H9 (cell line): Measurements from ENCODE around the gene BACH1. TPM values are rescaled to one million over a fixed set of nuclear protein-coding genes. Genes with fewer than 3 reads are reported as not detected.

Experiments
- DNase-seq: peaks from one replicate; pipeline ENCODE4 v3.0.0-alpha.2; 2017
- H2AFZ ChIP-seq: one replicate; pipeline ENCODE4 v1.6.1; 2013; ENCODE audit warnings: mild to moderate bottlenecking, low read length, control low read depth, moderate library complexity
- H2AK5ac ChIP-seq: 2 replicates; pipeline ENCODE4 v1.6.1; 2013; ENCODE audit warnings: low read length, control low read depth, mixed read lengths; ENCODE audit not compliant: insufficient read length
- H2BK120ac ChIP-seq: one replicate; pipeline ENCODE4 v1.6.1; 2013; ENCODE audit warnings: low read depth, mild to moderate bottlenecking, low read length, control low read depth, inconsistent platforms; ENCODE audit not compliant: poor library complexity, severe bottlenecking
- H2BK12ac ChIP-seq: 2 replicates; pipeline ENCODE4 v1.6.1; 2013; ENCODE audit warnings: low read length, control low read depth, mixed read lengths, low read depth; ENCODE audit not compliant: insufficient read length
- H2BK15ac ChIP-seq: 2 replicates; pipeline ENCODE4 v1.6.1; 2013; ENCODE audit warnings: low read depth, low read length, control low read depth
- H2BK20ac ChIP-seq: one replicate; pipeline ENCODE4 v1.6.1; 2013; ENCODE audit warnings: low read depth, mild to moderate bottlenecking, low read length, control low read depth, inconsistent platforms; ENCODE audit not compliant: poor library complexity, severe bottlenecking
- H2BK5ac ChIP-seq: 2 replicates; pipeline ENCODE4 v1.6.1; 2013; ENCODE audit warnings: low read length, control low read depth, mixed read lengths; ENCODE audit not compliant: insufficient read length
- H3K14ac ChIP-seq: 2 replicates; pipeline ENCODE4 v1.6.1; 2013; ENCODE audit warnings: low read length, control low read depth; ENCODE audit not compliant: insufficient read depth
- H3K18ac ChIP-seq: 2 replicates; pipeline ENCODE4 v1.6.1; 2013; ENCODE audit warnings: low read depth, mild to moderate bottlenecking, mixed read lengths, low read length, control low read depth; ENCODE audit not compliant: insufficient read length
- H3K23ac ChIP-seq: 2 replicates; pipeline ENCODE4 v1.6.1; 2013; ENCODE audit warnings: low read length, control low read depth, mixed read lengths, low read depth; ENCODE audit not compliant: insufficient read length
- H3K23me2 ChIP-seq: 2 replicates; pipeline ENCODE4 v1.6.1; 2013; ENCODE audit warnings: low read depth, mild to moderate bottlenecking, mixed read lengths, low read length, control low read depth; ENCODE audit not compliant: insufficient read length, poor library complexity, severe bottlenecking
- H3K27ac ChIP-seq: 2 replicates; pipeline ENCODE4 v1.5.1; 2013; ENCODE audit warnings: low read length, control low read depth, mixed read lengths, low read depth; ENCODE audit not compliant: insufficient read length
- H3K27me3 ChIP-seq: 2 replicates; pipeline ENCODE4 v1.6.1; 2013; ENCODE audit warnings: low read length, control low read depth, inconsistent platforms; ENCODE audit not compliant: insufficient read depth
- H3K4ac ChIP-seq: 2 replicates; pipeline ENCODE4 v1.6.1; 2013; ENCODE audit warnings: low read depth, mild to moderate bottlenecking, control low read depth, inconsistent platforms, low read length, moderate library complexity
- H3K4me1 ChIP-seq: 2 replicates; pipeline ENCODE4 v1.6.1; 2013; ENCODE audit warnings: low read length, control low read depth, inconsistent platforms; ENCODE audit not compliant: insufficient read depth
- H3K4me2 ChIP-seq: 2 replicates; pipeline ENCODE4 v1.6.1; 2013; ENCODE audit warnings: low read length, control low read depth, mixed read lengths; ENCODE audit not compliant: insufficient read length, insufficient read depth
- H3K56ac ChIP-seq: 2 replicates; pipeline ENCODE4 v1.6.1; 2013; ENCODE audit warnings: low read depth, mild to moderate bottlenecking, mixed read lengths, low read length, control low read depth; ENCODE audit not compliant: insufficient read length
- H3K79me1 ChIP-seq: 2 replicates; pipeline ENCODE4 v1.6.1; 2013; ENCODE audit warnings: low read depth, mild to moderate bottlenecking, moderate library complexity, low read length, control low read depth, inconsistent platforms; ENCODE audit not compliant: insufficient read depth, poor library complexity, severe bottlenecking
- H3K79me2 ChIP-seq: 2 replicates; pipeline ENCODE4 v1.6.1; 2013; ENCODE audit warnings: low read length, control low read depth, inconsistent platforms; ENCODE audit not compliant: insufficient read depth
- H3K9ac ChIP-seq: 2 replicates; pipeline ENCODE4 v1.6.1; 2013; ENCODE audit warnings: low read length, control low read depth, mixed read lengths; ENCODE audit not compliant: insufficient read length; ENCODE audit errors: extremely low read depth
- H3K9me3 ChIP-seq: one replicate; pipeline ENCODE4 v1.6.1; 2013; ENCODE audit warnings: low read depth, low read length, inconsistent platforms; ENCODE audit not compliant: control insufficient read depth
- H3T11ph ChIP-seq: one replicate; pipeline ENCODE4 v1.6.1; 2013; ENCODE audit warnings: mild to moderate bottlenecking, low read length, control low read depth, inconsistent platforms
- H4K20me1 ChIP-seq: one replicate; pipeline ENCODE4 v1.6.1; 2013; ENCODE audit not compliant: control insufficient read depth, insufficient read length, insufficient read depth
- H4K5ac ChIP-seq: 2 replicates; pipeline ENCODE4 v1.6.1; 2013; ENCODE audit warnings: low read depth, mild to moderate bottlenecking, mixed read lengths, low read length, control low read depth; ENCODE audit not compliant: insufficient read length
- H4K8ac ChIP-seq: replicated peaks from 2 replicates; pipeline ENCODE4 v1.6.1; 2013; ENCODE audit warnings: low read length, control low read depth, mixed read lengths, low read depth; ENCODE audit not compliant: insufficient read length
- H4K91ac ChIP-seq: 2 replicates; pipeline ENCODE4 v1.6.1; 2013; ENCODE audit warnings: low read depth, mild to moderate bottlenecking, moderate library complexity, mixed read lengths, low read length, control low read depth; ENCODE audit not compliant: insufficient read length
- H3K27ac Mint-ChIP-seq, 3 experiments: 2 replicates in 2 of 3; 3 replicates in 1 of 3; pipeline ENCODE4 v1.8.0; 2020 to 2021; ENCODE audit warnings: mixed read lengths in 3 of 3, mild to moderate bottlenecking in 1 of 3, moderate library complexity in 1 of 3
- H3K27me3 Mint-ChIP-seq: 2 replicates; pipeline ENCODE4 v1.8.0; 2021; ENCODE audit warnings: low read depth, mild to moderate bottlenecking, moderate library complexity, mixed read lengths
- H3K36me3 Mint-ChIP-seq, 3 experiments: 2 replicates in 2 of 3; 3 replicates in 1 of 3; pipeline ENCODE4 v1.8.0; 2020 to 2021; ENCODE audit warnings: low read depth in 3 of 3, mixed read lengths in 3 of 3; ENCODE audit not compliant: insufficient read depth in 1 of 3
- H3K4me1 Mint-ChIP-seq, 2 experiments: 2 replicates each; pipeline ENCODE4 v1.8.0; 2020; ENCODE audit warnings: mixed read lengths in 2 of 2
- H3K4me3 Mint-ChIP-seq, 2 experiments: 2 replicates in 1 of 2; 3 replicates in 1 of 2; pipeline ENCODE4 v1.8.0; 2020 to 2021; ENCODE audit warnings: mild to moderate bottlenecking in 2 of 2, mixed read lengths in 2 of 2, moderate library complexity in 1 of 2
- H3K9me3 Mint-ChIP-seq, 2 experiments: 2 replicates in 1 of 2; 3 replicates in 1 of 2; pipeline ENCODE4 v1.8.0; 2020; ENCODE audit warnings: mild to moderate bottlenecking in 2 of 2, mixed read lengths in 2 of 2, moderate library complexity in 1 of 2
- WGBS: extraction: QIAGEN DNeasy Blood & Tissue Kit; methylation state at CpG from one replicate; pipeline ENCODE4 v1.1.7; 2013; ENCODE audit warnings: missing lambda C conversion rate, low lambda C conversion rate, mixed read lengths; ENCODE audit not compliant: insufficient read length; ENCODE audit errors: extremely low coverage; 5-methylcytosine and 5-hydroxymethylcytosine counted together
- total RNA-seq: library from RNA; stranded (reverse); gene quantifications from 2 replicates; pipeline ENCODE4 v1.2.1, GENCODE V29; 2021
- TF ChIP-seq, protein P1 (sequence below): fragments of 200-600 bp; sonication (generic); conservative IDR thresholded peaks from 3 replicates; pipeline ENCODE4 v1.8.0; 2021; ENCODE audit warnings: antibody characterized with exemption, mild to moderate bottlenecking

BACH1 gene
- total RNA-seq, 1 experiment from 2014 or later: 42.4 TPM

DNA sequence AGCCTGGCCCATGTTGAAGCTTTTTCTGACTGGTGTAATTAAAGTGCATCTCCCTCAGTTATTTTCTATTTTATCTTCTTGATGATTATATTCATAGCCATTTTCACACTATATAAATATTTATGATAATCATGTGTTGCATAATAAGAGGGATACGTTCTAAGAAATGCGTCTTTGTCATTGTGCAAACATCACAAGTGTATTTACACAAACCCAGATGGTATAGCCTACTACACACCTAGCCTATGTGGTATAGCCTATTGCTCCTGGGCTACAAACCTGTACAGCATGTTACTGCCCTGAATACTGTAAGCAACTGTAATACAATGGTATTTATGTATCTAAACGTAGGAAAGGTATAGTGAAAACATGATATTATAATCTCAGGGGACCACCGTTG is 88.1 kb downstream of the BACH1 start:
- no CpG with 5 or more reads among the region's 4 CpGs for WGBS
- H3K27ac ChIP-seq: no peak overlapping the region
- H3K79me2 ChIP-seq: no peaks in the 10 kb centered on the region
- no peak overlapping the region for H3K56ac ChIP-seq
- H4K20me1 ChIP-seq: no peaks in the 10 kb centered on the region
- H3K36me3 Mint-ChIP-seq: peaks cover 0 to 3% (median 0%) of the 10 kb centered on the region in 3 experiments; a peak in 3 of 7 replicates
- H3K9me3 Mint-ChIP-seq: peaks cover 3% of the 10 kb centered on the region in 2 experiments; a peak in 2 of 5 replicates
- H3K4ac ChIP-seq: no peak overlapping the region
- no peak overlapping the region for H3T11ph ChIP-seq
- no peaks in the 10 kb centered on the region for H3K27me3 Mint-ChIP-seq
- no peak for DNase-seq
- H3K79me1 ChIP-seq: no peaks in the 10 kb centered on the region
- no peak overlapping the region for H3K4me2 ChIP-seq
- H4K8ac ChIP-seq: no peak overlapping the region
- no peak overlapping the region for H3K14ac ChIP-seq
- H2BK120ac ChIP-seq: no peak overlapping the region
- H3K9ac ChIP-seq: no peak overlapping the region
- H3K4me3 Mint-ChIP-seq: no peak overlapping the region
- H2BK5ac ChIP-seq: no peak overlapping the region
- H3K9me3 ChIP-seq: no peaks in the 10 kb centered on the region
- peaks cover 0 to 3% of the 10 kb centered on the region in 2 experiments; a peak in 1 of 4 replicates for H3K4me1 Mint-ChIP-seq
- no peak overlapping the region for H2BK15ac ChIP-seq
- H2AFZ ChIP-seq: no peak overlapping the region
- H4K91ac ChIP-seq: no peak overlapping the region
- no peak overlapping the region for H2AK5ac ChIP-seq
- H3K27ac Mint-ChIP-seq: no peak overlapping the region
- TF ChIP-seq, protein P1, sequence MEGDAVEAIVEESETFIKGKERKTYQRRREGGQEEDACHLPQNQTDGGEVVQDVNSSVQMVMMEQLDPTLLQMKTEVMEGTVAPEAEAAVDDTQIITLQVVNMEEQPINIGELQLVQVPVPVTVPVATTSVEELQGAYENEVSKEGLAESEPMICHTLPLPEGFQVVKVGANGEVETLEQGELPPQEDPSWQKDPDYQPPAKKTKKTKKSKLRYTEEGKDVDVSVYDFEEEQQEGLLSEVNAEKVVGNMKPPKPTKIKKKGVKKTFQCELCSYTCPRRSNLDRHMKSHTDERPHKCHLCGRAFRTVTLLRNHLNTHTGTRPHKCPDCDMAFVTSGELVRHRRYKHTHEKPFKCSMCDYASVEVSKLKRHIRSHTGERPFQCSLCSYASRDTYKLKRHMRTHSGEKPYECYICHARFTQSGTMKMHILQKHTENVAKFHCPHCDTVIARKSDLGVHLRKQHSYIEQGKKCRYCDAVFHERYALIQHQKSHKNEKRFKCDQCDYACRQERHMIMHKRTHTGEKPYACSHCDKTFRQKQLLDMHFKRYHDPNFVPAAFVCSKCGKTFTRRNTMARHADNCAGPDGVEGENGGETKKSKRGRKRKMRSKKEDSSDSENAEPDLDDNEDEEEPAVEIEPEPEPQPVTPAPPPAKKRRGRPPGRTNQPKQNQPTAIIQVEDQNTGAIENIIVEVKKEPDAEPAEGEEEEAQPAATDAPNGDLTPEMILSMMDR: no peak
- no peaks in the 10 kb centered on the region for H3K4me1 ChIP-seq
- no peak overlapping the region for H3K18ac ChIP-seq
- no peak overlapping the region for H3K23ac ChIP-seq
- no peak overlapping the region for H2BK20ac ChIP-seq
- no peaks in the 10 kb centered on the region for H3K23me2 ChIP-seq
- no peak overlapping the region for H4K5ac ChIP-seq
- H2BK12ac ChIP-seq: no peak overlapping the region
- no peaks in the 10 kb centered on the region for H3K27me3 ChIP-seq
